Neuronal stem cell (in vitro differentiated cells): ENCODE data around the gene CXCL9.

ENCODE experiments used
- DNase-seq: peaks from one replicate; pipeline ENCODE4 v3.0.0-alpha.2; 2013; ENCODE audit warnings: low spot score
- H2AFZ ChIP-seq: one replicate; pipeline ENCODE4 v1.6.1; 2013; ENCODE audit warnings: mild to moderate bottlenecking, low read length, inconsistent platforms
- H2AK5ac ChIP-seq: 2 replicates; pipeline ENCODE4 v1.6.1; 2013; ENCODE audit warnings: low read depth, mild to moderate bottlenecking, inconsistent platforms, low read length, moderate library complexity, mixed read lengths
- H2BK120ac ChIP-seq: 2 replicates; pipeline ENCODE4 v1.6.1; 2013; ENCODE audit warnings: low read depth, mild to moderate bottlenecking, inconsistent platforms, low read length, moderate library complexity, mixed read lengths
- H2BK12ac ChIP-seq: one replicate; pipeline ENCODE4 v1.6.1; 2013; ENCODE audit warnings: low read length, inconsistent platforms
- H2BK15ac ChIP-seq: 2 replicates; pipeline ENCODE4 v1.6.1; 2013; ENCODE audit warnings: mild to moderate bottlenecking, low read length, inconsistent platforms, mixed read lengths
- H2BK5ac ChIP-seq: one replicate; pipeline ENCODE4 v1.6.1; 2013; ENCODE audit warnings: inconsistent platforms, mild to moderate bottlenecking, low read length, moderate library complexity
- H3K14ac ChIP-seq: one replicate; pipeline ENCODE4 v1.6.1; 2013; ENCODE audit warnings: low read length, inconsistent platforms
- H3K18ac ChIP-seq: 2 replicates; pipeline ENCODE4 v1.6.1; 2013; ENCODE audit warnings: low read length, inconsistent platforms
- H3K23ac ChIP-seq: 2 replicates; pipeline ENCODE4 v1.6.1; 2013; ENCODE audit warnings: low read depth, mild to moderate bottlenecking, mixed read lengths, low read length, inconsistent platforms; ENCODE audit not compliant: poor library complexity
- H3K27ac ChIP-seq: replicated peaks from 3 replicates; pipeline ENCODE4 v1.5.1; 2013; ENCODE audit warnings: low read length, inconsistent platforms
- H3K27me3 ChIP-seq, 3 experiments: 2 replicates each; pipeline ENCODE4 v1.6.1; 2013; ENCODE audit warnings: low read length in 3 of 3, mild to moderate bottlenecking in 2 of 3, inconsistent platforms in 1 of 3, low read depth in 1 of 3, mixed read lengths in 1 of 3, moderate library complexity in 1 of 3; ENCODE audit not compliant: control insufficient read depth in 3 of 3, insufficient read depth in 3 of 3
- H3K36me3 ChIP-seq, 2 donors: replicated peaks in 1 of 2; 2 replicates each; pipeline ENCODE4 v1.6.1; 2013; ENCODE audit warnings: low read length in 2 of 2; ENCODE audit not compliant: control insufficient read depth in 2 of 2, insufficient read depth in 2 of 2
- H3K4ac ChIP-seq: 2 replicates; pipeline ENCODE4 v1.6.1; 2013; ENCODE audit warnings: inconsistent platforms, mild to moderate bottlenecking, low read length, moderate library complexity
- H3K4me1 ChIP-seq, 2 donors: 1 replicate in 1 of 2; 2 replicates in 1 of 2; pipeline ENCODE4 v1.6.1; 2013; ENCODE audit warnings: low read length in 2 of 2, low read depth in 1 of 2; ENCODE audit not compliant: control insufficient read depth in 2 of 2, insufficient read depth in 1 of 2
- H3K4me2 ChIP-seq: one replicate; pipeline ENCODE4 v1.6.1; 2013; ENCODE audit warnings: mild to moderate bottlenecking, low read length, inconsistent platforms; ENCODE audit not compliant: insufficient read depth, poor library complexity, severe bottlenecking
- H3K4me3 ChIP-seq, 2 donors: 2 replicates each; pipeline ENCODE4 v1.5.1; 2013; ENCODE audit warnings: low read length in 2 of 2, mild to moderate bottlenecking in 2 of 2, inconsistent platforms in 1 of 2, moderate library complexity in 1 of 2
- H3K79me1 ChIP-seq: one replicate; pipeline ENCODE4 v1.6.1; 2013; ENCODE audit warnings: low read depth, mild to moderate bottlenecking, inconsistent platforms, low read length, moderate library complexity
- H3K9ac ChIP-seq: one replicate; pipeline ENCODE4 v1.6.1; 2013; ENCODE audit warnings: mild to moderate bottlenecking, low read depth, low read length, inconsistent platforms; ENCODE audit not compliant: poor library complexity
- H3K9me3 ChIP-seq, 2 donors: replicated peaks in 1 of 2; 2 replicates each; pipeline versions ENCODE3 to v1.6.1; 2013; ENCODE audit warnings: low read length in 2 of 2, mild to moderate bottlenecking in 2 of 2, inconsistent platforms in 1 of 2, low read depth in 1 of 2, mixed read lengths in 1 of 2, moderate library complexity in 1 of 2; ENCODE audit not compliant: control insufficient read depth in 2 of 2, insufficient read depth in 1 of 2
- H4K8ac ChIP-seq: one replicate; pipeline ENCODE4 v1.6.1; 2013; ENCODE audit warnings: low read depth, mild to moderate bottlenecking, inconsistent platforms, low read length, moderate library complexity
- H4K91ac ChIP-seq: one replicate; pipeline ENCODE4 v1.6.1; 2013; ENCODE audit warnings: low read length, low read depth, mild to moderate bottlenecking, inconsistent platforms; ENCODE audit not compliant: poor library complexity
- WGBS, 2 donors: extraction: QIAGEN DNeasy Blood & Tissue Kit; methylation state at CpG; one replicate each; pipeline ENCODE4 v1.1.7; 2013; ENCODE audit warnings: missing lambda C conversion rate in 2 of 2, mixed read lengths in 1 of 2; ENCODE audit not compliant: insufficient read length in 2 of 2, insufficient replicate concordance in 1 of 2; ENCODE audit errors: extremely low coverage in 2 of 2; 5-methylcytosine and 5-hydroxymethylcytosine counted together

The CXCL9 gene

DNA sequence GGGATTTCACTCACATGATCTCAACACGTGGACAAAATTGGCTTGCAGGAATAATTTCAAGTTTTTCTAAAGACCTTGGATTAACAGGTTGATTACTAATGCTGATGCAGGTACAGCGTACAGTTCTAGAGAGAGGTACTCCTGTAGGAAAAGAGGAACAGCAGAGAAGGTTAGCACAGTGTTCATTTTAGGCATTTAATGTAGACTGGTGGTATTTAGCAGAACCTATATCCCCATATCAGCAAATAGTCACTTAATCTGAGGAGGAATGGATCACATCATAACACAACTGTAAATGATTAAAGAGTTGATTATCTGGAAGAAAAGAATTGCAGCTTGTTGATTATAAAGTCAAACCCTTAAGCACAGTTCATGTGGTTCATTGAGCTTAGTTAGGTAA, 15.4 kb upstream of the CXCL9 start:
- Histone ChIP-seq H2BK120ac (no peak overlapping the region), H3K23ac (no peak overlapping the region), H2AK5ac (no peak overlapping the region), H3K4ac (no peak overlapping the region), H3K14ac (no peak overlapping the region), H3K4me1 (no peaks in the 10 kb centered on the region), H4K8ac (no peak overlapping the region), H3K9me3 (no peaks in the 10 kb centered on the region), H3K27ac (no peak overlapping the region), H2BK15ac (no peak overlapping the region), H3K9ac (no peak overlapping the region), H3K4me3 (no peak overlapping the region), H2BK5ac (no peak overlapping the region), H3K36me3 (no peaks in the 10 kb centered on the region), H2AFZ (no peak overlapping the region), H3K79me1 (no peaks in the 10 kb centered on the region), H3K4me2 (no peak overlapping the region), H4K91ac (no peak overlapping the region), H3K27me3 (peaks cover 0 to 31% (median 0%) of the 10 kb centered on the region in 3 experiments), H3K18ac (no peak overlapping the region), H2BK12ac (no peak overlapping the region)
- no peak for DNase-seq
- no CpG with 5 or more reads among the region's 2 CpGs for WGBS, 2 donors

DNA sequence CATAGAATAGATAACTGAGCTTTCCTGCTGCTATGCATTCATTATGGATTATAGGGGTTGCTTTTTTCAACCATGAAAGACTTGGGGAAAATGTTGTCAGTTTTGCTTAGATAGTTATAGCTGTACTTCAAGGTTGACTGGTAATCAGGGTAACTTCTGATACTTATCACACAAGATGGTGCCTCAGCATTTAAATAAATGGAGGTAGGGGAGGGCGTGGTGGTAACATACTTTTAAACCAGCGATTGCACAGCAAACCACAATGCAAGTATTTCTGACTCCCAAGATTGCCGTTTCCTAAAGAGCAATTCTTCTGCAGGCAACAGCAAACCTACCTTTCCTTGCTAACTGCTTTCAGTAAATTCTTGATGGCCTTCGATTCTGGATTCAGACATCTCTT, 14.7 kb upstream of the CXCL9 start:
- no peak overlapping the region for H3K9ac ChIP-seq
- H2AK5ac ChIP-seq, result no peak overlapping the region
- H3K18ac ChIP-seq, result no peak overlapping the region
- H2BK120ac ChIP-seq, result no peak overlapping the region
- H3K36me3 ChIP-seq, result no peaks in the 10 kb centered on the region
- H3K4me3 ChIP-seq, result no peak overlapping the region
- H3K4ac ChIP-seq, result no peak overlapping the region
- no peak overlapping the region for H2AFZ ChIP-seq
- no CpG with 5 or more reads among the region's 4 CpGs for WGBS, 2 donors
- no peak overlapping the region for H4K8ac ChIP-seq
- no peaks in the 10 kb centered on the region for H3K79me1 ChIP-seq
- DNase-seq, result no peak
- H4K91ac ChIP-seq, result no peak overlapping the region
- H3K14ac ChIP-seq, result no peak overlapping the region
- H2BK15ac ChIP-seq, result no peak overlapping the region
- H3K27ac ChIP-seq, result no peak overlapping the region
- no peak overlapping the region for H2BK12ac ChIP-seq
- H3K9me3 ChIP-seq, result no peaks in the 10 kb centered on the region
- H3K4me1 ChIP-seq, result no peaks in the 10 kb centered on the region
- no peak overlapping the region for H2BK5ac ChIP-seq
- H3K27me3 ChIP-seq, result peaks cover 0 to 31% (median 0%) of the 10 kb centered on the region in 3 experiments
- no peak overlapping the region for H3K4me2 ChIP-seq
- no peak overlapping the region for H3K23ac ChIP-seq

- no peak overlapping the region for H3K18ac ChIP-seq
- H3K14ac ChIP-seq, result no peak overlapping the region
- H3K79me1 ChIP-seq, result no peaks in the 10 kb centered on the region
- no peak overlapping the region for H2BK15ac ChIP-seq
- DNase-seq, result no peak
- H2BK5ac ChIP-seq, result no peak overlapping the region
- no peak overlapping the region for H3K23ac ChIP-seq
- no peak overlapping the region for H2AK5ac ChIP-seq
- no peak overlapping the region for H3K9ac ChIP-seq
- no peak overlapping the region for H3K4me3 ChIP-seq
- H3K4me1 ChIP-seq, result no peaks in the 10 kb centered on the region
- no peak overlapping the region for H2BK120ac ChIP-seq
- H3K27me3 ChIP-seq, result no peaks in the 10 kb centered on the region
- H2BK12ac ChIP-seq, result no peak overlapping the region
- H2AFZ ChIP-seq, result no peak overlapping the region
- no peak overlapping the region for H3K4ac ChIP-seq
- no peak overlapping the region for H3K27ac ChIP-seq
- H4K8ac ChIP-seq, result no peak overlapping the region
- no CpG with 5 or more reads among the region's 3 CpGs for WGBS, 2 donors
- no peak overlapping the region for H3K4me2 ChIP-seq
- H3K36me3 ChIP-seq, result no peaks in the 10 kb centered on the region
- no peak overlapping the region for H4K91ac ChIP-seq
- H3K9me3 ChIP-seq, result no peaks in the 10 kb centered on the region
These were observed 9.9 kb upstream of the CXCL9 start for GRCh38 chr4:76017056-76017686.

GRCh38 chr4:76016393-76016792, 9.1 kb upstream of the CXCL9 start:
- H3K14ac ChIP-seq, result no peak overlapping the region
- H3K27me3 ChIP-seq, result no peaks in the 10 kb centered on the region
- no peak overlapping the region for H2BK120ac ChIP-seq
- no peak overlapping the region for H2BK5ac ChIP-seq
- WGBS, 2 donors, result no CpG with 5 or more reads among the region's 2 CpGs
- H4K91ac ChIP-seq, result no peak overlapping the region
- H2BK12ac ChIP-seq, result no peak overlapping the region
- no peak overlapping the region for H3K9ac ChIP-seq
- no peak overlapping the region for H2BK15ac ChIP-seq
- no peak overlapping the region for H3K4me3 ChIP-seq
- peaks cover 4% of the 10 kb centered on the region in 2 donors for H3K4me1 ChIP-seq
- H3K79me1 ChIP-seq, result no peaks in the 10 kb centered on the region
- no peak overlapping the region for H3K27ac ChIP-seq
- no peak for DNase-seq
- no peak overlapping the region for H3K23ac ChIP-seq
- H3K4ac ChIP-seq, result no peak overlapping the region
- no peak overlapping the region for H4K8ac ChIP-seq
- H3K18ac ChIP-seq, result no peak overlapping the region
- no peak overlapping the region for H3K4me2 ChIP-seq
- no peaks in the 10 kb centered on the region for H3K36me3 ChIP-seq
- H2AFZ ChIP-seq, result no peak overlapping the region
- no peaks in the 10 kb centered on the region for H3K9me3 ChIP-seq
- H2AK5ac ChIP-seq, result no peak overlapping the region
